Peyer's patch (tissue), 4 donors: Measurements from ENCODE around the gene C17orf75.

Experiments
- POLR2A ChIP-seq, 2 donors: fragments of 450-650 bp; IDR thresholded peaks; one replicate each; pipeline ENCODE4 v1.5.1; 2017; ENCODE audit warnings: antibody characterized with exemption in 2 of 2, mild to moderate bottlenecking in 2 of 2, moderate library complexity in 2 of 2
- TF ChIP-seq, protein P1 (sequence below), 6 experiments: fragments of 450-650 bp in 4 of 6; fragments of 200-600 bp in 2 of 6; sonication (generic) in 1 of 6; IDR thresholded peaks; one replicate each; pipeline ENCODE4 v1.5.1; 2017 to 2019; ENCODE audit warnings: antibody characterized with exemption in 6 of 6, mild to moderate bottlenecking in 3 of 6, moderate library complexity in 1 of 6

DNA sequence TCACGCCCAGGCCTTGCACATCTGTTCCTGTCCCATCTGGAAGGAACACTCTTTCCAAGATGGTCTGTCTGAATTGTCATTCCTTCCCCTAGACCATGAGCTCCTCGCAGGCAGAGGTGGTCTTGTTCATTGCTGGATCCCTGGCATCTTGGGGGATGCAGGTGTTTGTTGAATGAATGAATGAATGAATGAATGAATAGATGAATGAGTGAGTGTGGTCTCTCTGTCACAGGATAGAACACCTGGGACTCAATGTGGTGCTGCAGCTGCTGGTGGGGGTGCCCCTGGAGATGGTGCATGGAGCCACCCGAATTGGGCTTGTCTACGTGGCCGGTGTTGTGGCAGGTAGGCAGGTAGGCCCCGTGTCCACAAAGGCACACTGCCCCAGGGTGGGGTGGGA is 44.1 kb downstream of the C17orf75 start:
- no peak for TF ChIP-seq POLR2A (IDR thresholded peaks at IDR 0.05)
- TF ChIP-seq, protein P1, sequence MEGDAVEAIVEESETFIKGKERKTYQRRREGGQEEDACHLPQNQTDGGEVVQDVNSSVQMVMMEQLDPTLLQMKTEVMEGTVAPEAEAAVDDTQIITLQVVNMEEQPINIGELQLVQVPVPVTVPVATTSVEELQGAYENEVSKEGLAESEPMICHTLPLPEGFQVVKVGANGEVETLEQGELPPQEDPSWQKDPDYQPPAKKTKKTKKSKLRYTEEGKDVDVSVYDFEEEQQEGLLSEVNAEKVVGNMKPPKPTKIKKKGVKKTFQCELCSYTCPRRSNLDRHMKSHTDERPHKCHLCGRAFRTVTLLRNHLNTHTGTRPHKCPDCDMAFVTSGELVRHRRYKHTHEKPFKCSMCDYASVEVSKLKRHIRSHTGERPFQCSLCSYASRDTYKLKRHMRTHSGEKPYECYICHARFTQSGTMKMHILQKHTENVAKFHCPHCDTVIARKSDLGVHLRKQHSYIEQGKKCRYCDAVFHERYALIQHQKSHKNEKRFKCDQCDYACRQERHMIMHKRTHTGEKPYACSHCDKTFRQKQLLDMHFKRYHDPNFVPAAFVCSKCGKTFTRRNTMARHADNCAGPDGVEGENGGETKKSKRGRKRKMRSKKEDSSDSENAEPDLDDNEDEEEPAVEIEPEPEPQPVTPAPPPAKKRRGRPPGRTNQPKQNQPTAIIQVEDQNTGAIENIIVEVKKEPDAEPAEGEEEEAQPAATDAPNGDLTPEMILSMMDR (IDR thresholded peaks at IDR 0.05) = no peak
